ENCODE data around the gene STOM. TPM values are rescaled to one million over a fixed set of nuclear protein-coding genes. Genes with fewer than 3 reads are reported as not detected.

STOM gene
- total RNA-seq, 3 donors from 2014 or later (not counting 1 experiment from before 2014, with no cell fraction given), result 185 to 241 (median 189) TPM

DNA sequence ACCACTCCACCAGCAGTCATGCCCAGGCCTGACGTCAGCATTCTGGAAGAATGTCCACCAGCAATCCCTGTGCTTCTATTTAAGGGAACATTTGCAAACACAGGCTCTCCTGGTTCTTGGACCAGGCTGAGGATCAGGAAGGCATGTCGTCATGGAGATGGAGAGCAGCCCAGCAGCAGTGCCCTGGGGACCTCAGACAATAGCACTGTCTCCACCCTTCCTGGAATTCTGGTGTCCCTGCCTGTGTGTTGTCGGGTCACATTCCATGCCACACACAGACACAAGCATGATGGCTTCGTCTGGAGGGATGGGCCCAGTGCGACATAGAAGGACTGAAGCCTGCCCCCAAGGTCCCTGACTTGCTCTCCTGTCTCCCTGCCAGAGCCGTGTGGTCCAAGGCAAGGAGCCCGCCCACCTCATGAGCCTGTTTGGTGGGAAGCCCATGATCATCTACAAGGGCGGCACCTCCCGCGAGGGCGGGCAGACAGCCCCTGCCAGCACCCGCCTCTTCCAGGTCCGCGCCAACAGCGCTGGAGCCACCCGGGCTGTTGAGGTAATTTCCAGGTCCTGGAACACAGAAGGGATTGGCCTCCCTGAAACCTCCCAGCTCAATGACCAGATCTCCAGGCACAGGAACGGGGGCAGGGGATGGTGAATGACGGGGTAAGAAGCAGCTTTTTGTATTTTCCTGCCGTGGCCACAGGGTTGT lies 43.8 kb downstream of the STOM start:
- peaks cover 32 to 35% of the 10 kb centered on the region in 2 donors for H3K4me1 Mint-ChIP-seq
- ATAC-seq, result no peak
- intact Hi-C loops (cut with micrococcal nuclease), result no loop called here
- Histone ChIP-seq H3K27me3 (ENCODE audit: control insufficient read depth, insufficient read depth, low read length) (no peaks in the 10 kb centered on the region), H3K36me3 (ENCODE audit: control insufficient read depth, insufficient read depth, low read length) (peaks cover 66% of the 10 kb centered on the region), H3K4me1 (ENCODE audit: control insufficient read depth, insufficient read depth, low read length) (peaks cover 13% of the 10 kb centered on the region), H3K27ac (ENCODE audit: low read length) (no peak overlapping the region), H3K9me3 (ENCODE audit: control insufficient read depth, insufficient read depth, low read length) (no peaks in the 10 kb centered on the region), H3K4me3 (ENCODE audit: low read length) (no peak overlapping the region)
- no peaks in the 10 kb centered on the region for H3K9me3 Mint-ChIP-seq
- H3K27me3 Mint-ChIP-seq (ENCODE audit: low read depth in 2 of 2), result no peaks in the 10 kb centered on the region
- WGBS (ENCODE audit: insufficient coverage), result 97% methylated on average over 19 of the region's 19 CpGs
- no peak for TF ChIP-seq CTCF (IDR thresholded peaks at IDR 0.05)
- no peak overlapping the region for H3K27ac Mint-ChIP-seq
- no peak overlapping the region for H3K4me3 Mint-ChIP-seq
- H3K36me3 Mint-ChIP-seq, result peaks cover 16% of the 10 kb centered on the region
- no peak for DNase-seq

GRCh38 chr9:121325387-121325786 lies 44.7 kb downstream of the STOM start:
- peaks cover 8% of the 10 kb centered on the region for H3K36me3 Mint-ChIP-seq
- Histone ChIP-seq H3K27me3 (ENCODE audit: control insufficient read depth, insufficient read depth, low read length) (no peaks in the 10 kb centered on the region), H3K27ac (ENCODE audit: low read length) (no peak overlapping the region), H3K9me3 (ENCODE audit: control insufficient read depth, insufficient read depth, low read length) (no peaks in the 10 kb centered on the region), H3K4me1 (ENCODE audit: control insufficient read depth, insufficient read depth, low read length) (peaks cover 22% of the 10 kb centered on the region), H3K36me3 (ENCODE audit: control insufficient read depth, insufficient read depth, low read length) (peaks cover 60% of the 10 kb centered on the region), H3K4me3 (ENCODE audit: low read length) (no peak overlapping the region)
- 60% methylated on average over 7 of the region's 7 CpGs for WGBS (ENCODE audit: insufficient coverage)
- no peak overlapping the region for H3K4me3 Mint-ChIP-seq
- peak in 2 of 3 donors; percentile 40 to 51 for ATAC-seq
- no peaks in the 10 kb centered on the region for H3K27me3 Mint-ChIP-seq (ENCODE audit: low read depth in 2 of 2)
- peak overlapping the region in 1 of 2 donors; percentile 39 for H3K27ac Mint-ChIP-seq
- H3K4me1 Mint-ChIP-seq, result peaks cover 33 to 36% of the 10 kb centered on the region in 2 donors
- intact Hi-C loops (cut with micrococcal nuclease), result no loop called here
- DNase-seq, result no peak
- TF ChIP-seq CTCF (IDR thresholded peaks at IDR 0.05), result no peak
- H3K9me3 Mint-ChIP-seq, result no peaks in the 10 kb centered on the region

DNA sequence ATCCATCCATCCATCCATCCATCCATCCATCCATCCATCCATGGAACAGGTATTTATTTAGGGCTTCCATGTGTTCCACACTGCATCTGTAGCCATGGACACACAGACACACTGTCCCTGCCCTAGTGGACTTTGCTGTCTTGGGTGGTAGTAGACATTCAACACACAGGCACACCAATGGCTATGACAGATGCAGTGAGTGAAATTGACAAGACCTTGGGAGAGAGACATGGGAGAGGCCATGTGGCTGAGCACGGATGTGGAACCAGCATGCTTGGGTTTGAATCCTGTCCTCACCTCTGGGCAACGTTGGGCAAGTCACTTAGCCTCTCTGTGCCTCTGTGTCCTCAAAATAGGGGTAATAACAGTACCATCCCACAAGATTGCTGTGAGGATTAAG lies 45.3 kb downstream of the STOM start:
- DNase-seq (no peak), ATAC-seq (no peak)
- no peaks in the 10 kb centered on the region for H3K27me3 ChIP-seq (ENCODE audit: control insufficient read depth, insufficient read depth, low read length)
- Mint-ChIP-seq H3K4me3 (no peak overlapping the region), H3K27ac (peak overlapping the region in 1 of 2 donors; percentile 39), H3K9me3 (no peaks in the 10 kb centered on the region), H3K4me1 (peaks cover 38 to 41% of the 10 kb centered on the region in 2 donors), H3K36me3 (peaks cover 8% of the 10 kb centered on the region), H3K27me3 (ENCODE audit: low read depth in 2 of 2) (no peaks in the 10 kb centered on the region)
- peaks cover 57% of the 10 kb centered on the region for H3K36me3 ChIP-seq (ENCODE audit: control insufficient read depth, insufficient read depth, low read length)
- H3K9me3 ChIP-seq (ENCODE audit: control insufficient read depth, insufficient read depth, low read length), result no peaks in the 10 kb centered on the region
- intact Hi-C loops (cut with micrococcal nuclease), result loop anchor here (5.0 kb wide), 1 partner anchor 122 kb away; the partner anchor contains the start of gene RAB14
- no peak overlapping the region for H3K4me3 ChIP-seq (ENCODE audit: low read length)
- peaks cover 27% of the 10 kb centered on the region for H3K4me1 ChIP-seq (ENCODE audit: control insufficient read depth, insufficient read depth, low read length)
- H3K27ac ChIP-seq (ENCODE audit: low read length), result no peak overlapping the region
- no peak for TF ChIP-seq CTCF (IDR thresholded peaks at IDR 0.05)
- WGBS (ENCODE audit: insufficient coverage), result 94% methylated on average over 2 of the region's 2 CpGs

Measured in natural killer cell (primary cell).